B cell (primary cell): ENCODE measurements around the gene IRS1. TPM values are rescaled to one million over a fixed set of nuclear protein-coding genes. Genes with fewer than 3 reads are reported as not detected.

Source experiments
- ATAC-seq: fragments of 200-7000 bp; cut with Tn5 transposase; one replicate; pipeline ENCODE4 v1.10.0; 2021; ENCODE audit warnings: low read depth, mild to moderate bottlenecking, moderate number of reproducible peaks, moderate library complexity
- CTCF ChIA-PET: fragments of 350-600 bp; sonication (Branson Sonifier 250); formaldehyde crosslinking; loops from one replicate; lab custom pipeline; 2021; ENCODE audit warnings: antibody characterized with exemption, inconsistent platforms; lab: Charles Lee
- POLR2A ChIA-PET: fragments of 350-600 bp; sonication (Branson Sonifier 250); formaldehyde crosslinking; loops from one replicate; lab custom pipeline; 2021; ENCODE audit warnings: antibody characterized with exemption; lab: Charles Lee
- DNase-seq: peaks from one replicate; pipeline ENCODE4 v3.0.0; 2013
- H2AFZ ChIP-seq: 2 replicates; pipeline ENCODE4 v1.6.1; 2012; ENCODE audit warnings: mild to moderate bottlenecking, low read depth, low read length; ENCODE audit not compliant: insufficient read depth, poor library complexity, severe bottlenecking
- H3K27ac ChIP-seq, 2 donors: 1 replicate in 1 of 2; 2 replicates in 1 of 2; pipeline ENCODE4 v1.5.1; 2012 to 2013; ENCODE audit warnings: low read length in 2 of 2, mild to moderate bottlenecking in 2 of 2, moderate library complexity in 1 of 2
- H3K27me3 ChIP-seq, 4 experiments: fragments of 200-600 bp in 1 of 4; sonication (generic) in 1 of 4; replicated peaks in 1 of 4; 1 replicate in 2 of 4; 2 replicates in 2 of 4; pipeline versions ENCODE4 v1.6.1 to v1.7.0; 2013 to 2016; ENCODE audit warnings: low read length in 3 of 4, mild to moderate bottlenecking in 2 of 4, mixed read lengths in 1 of 4, moderate library complexity in 1 of 4; ENCODE audit not compliant: insufficient read depth in 4 of 4, control insufficient read depth in 3 of 4; ENCODE audit errors: control extremely low read depth in 1 of 4
- H3K36me3 ChIP-seq, 2 experiments: replicated peaks in 1 of 2; 1 replicate in 1 of 2; 2 replicates in 1 of 2; pipeline versions ENCODE4 v1.6.1 to v1.7.1; 2013; ENCODE audit warnings: low read length in 1 of 2; ENCODE audit not compliant: insufficient read depth in 2 of 2, control insufficient read depth in 1 of 2; ENCODE audit errors: control extremely low read depth in 1 of 2, extremely low read depth in 1 of 2
- H3K4me1 ChIP-seq, 2 donors: fragments of 200-600 bp in 1 of 2; sonication (generic) in 1 of 2; 1 replicate in 1 of 2; 2 replicates in 1 of 2; pipeline versions ENCODE4 v1.5.1 to v1.6.1; 2013 to 2017; ENCODE audit warnings: low read length in 2 of 2; ENCODE audit not compliant: control insufficient read depth in 2 of 2, insufficient read depth in 2 of 2
- H3K4me2 ChIP-seq: replicated peaks from 2 replicates; pipeline ENCODE3; 2012; ENCODE audit warnings: mild to moderate bottlenecking, low read depth, low read length; ENCODE audit not compliant: poor library complexity, severe bottlenecking
- H3K4me3 ChIP-seq, 5 experiments: fragments of 200-600 bp in 1 of 5; sonication (generic) in 1 of 5; 1 replicate in 3 of 5; 2 replicates in 2 of 5; pipeline versions ENCODE4 v1.5.1 to v1.7.0; 2011 to 2016; ENCODE audit warnings: low read length in 4 of 5, mild to moderate bottlenecking in 4 of 5, low read depth in 2 of 5, control low read depth in 1 of 5, moderate library complexity in 1 of 5; ENCODE audit not compliant: insufficient read depth in 1 of 5; ENCODE audit errors: control extremely low read depth in 1 of 5, extremely low read depth in 1 of 5
- H3K79me2 ChIP-seq: fragments of 200-600 bp; sonication (generic); one replicate; pipeline ENCODE4 v1.6.0; 2016; ENCODE audit warnings: low read length; ENCODE audit not compliant: control insufficient read depth, insufficient read depth
- H3K9ac ChIP-seq: fragments of 200-600 bp; sonication (generic); 2 replicates; pipeline ENCODE4 v1.6.1; 2017; ENCODE audit warnings: mild to moderate bottlenecking, low read length, moderate library complexity
- H3K9me3 ChIP-seq, 3 donors: one replicate each; pipeline versions ENCODE4 v1.6.1 to v1.7.1; 2013; ENCODE audit warnings: low read length in 2 of 3; ENCODE audit not compliant: control insufficient read depth in 2 of 3, insufficient read depth in 1 of 3; ENCODE audit errors: control extremely low read depth in 1 of 3
- H4K20me1 ChIP-seq: 2 replicates; pipeline ENCODE4 v1.6.0; 2012; ENCODE audit warnings: mild to moderate bottlenecking, low read length; ENCODE audit not compliant: insufficient read depth, control insufficient read depth, poor library complexity, severe bottlenecking
- H3K27ac Mint-ChIP-seq: one replicate; pipeline ENCODE4 v1.8.0; 2021; ENCODE audit warnings: mixed read lengths
- H3K27me3 Mint-ChIP-seq: one replicate; pipeline ENCODE4 v1.8.0; 2021; ENCODE audit warnings: mixed read lengths
- H3K4me1 Mint-ChIP-seq: one replicate; pipeline ENCODE4 v1.8.0; 2021; ENCODE audit warnings: mixed read lengths
- H3K4me3 Mint-ChIP-seq: one replicate; pipeline ENCODE4 v1.8.0; 2021; ENCODE audit warnings: mixed read lengths
- H3K9me3 Mint-ChIP-seq: one replicate; pipeline ENCODE4 v1.8.0; 2022; ENCODE audit warnings: mixed read lengths; ENCODE audit not compliant: insufficient read depth
- CTCF ChIP-seq: fragments of 200-600 bp; IDR thresholded peaks from one replicate; pipeline ENCODE4 v1.8.0; 2022; ENCODE audit warnings: antibody characterized with exemption, mild to moderate bottlenecking
- EZH2 ChIP-seq: IDR thresholded peaks from 2 replicates; pipeline ENCODE4 v1.6.1; 2012; ENCODE audit warnings: borderline replicate concordance, low read depth, mild to moderate bottlenecking, moderate library complexity, low read length; ENCODE audit not compliant: insufficient read depth, poor library complexity, severe bottlenecking
- WGBS: methylation state at CpG from one replicate; pipeline ENCODE4 v1.1.5; 2013; ENCODE audit warnings: missing lambda C conversion rate; ENCODE audit not compliant: insufficient coverage; 5-methylcytosine and 5-hydroxymethylcytosine counted together
- intact Hi-C: fragments of 100-400 bp; cut with micrococcal nuclease; formaldehyde crosslinking; loops from one replicate; pipeline ENCODE4 v1.10.0; 2022
- polyA plus RNA-seq: library from polyadenylated mRNA; depleted of rRNA; stranded (reverse); fragments of >200 nt; gene quantifications from 2 replicates; pipeline ENCODE4 v1.2.3, GENCODE V29; 2012
- total RNA-seq, 2 donors: library from RNA; stranded (reverse); fragments of 120-200 nt in 1 of 2; gene quantifications; 1 replicate in 1 of 2; 2 replicates in 1 of 2; pipeline versions ENCODE4 v1.2.3 to v1.2.4, GENCODE V29; 2013 to 2022

The IRS1 gene
- total and polyA plus RNA-seq, 2 donors (not counting 1 experiment from before 2014, with no cell fraction given): 3.8 to 11.9 TPM

GRCh38 chr2:226743915-226744314 lies 55.7 kb downstream of the IRS1 start:
- Histone ChIP-seq H3K4me2 (no peak overlapping the region), H3K36me3 (no peaks in the 10 kb centered on the region), H3K4me1 (no peaks in the 10 kb centered on the region), H3K9me3 (no peaks in the 10 kb centered on the region), H3K4me3 (no peak overlapping the region), H3K27ac (no peak overlapping the region), H3K79me2 (no peaks in the 10 kb centered on the region), H2AFZ (no peak overlapping the region), H4K20me1 (no peaks in the 10 kb centered on the region), H3K9ac (no peak overlapping the region), H3K27me3 (no peaks in the 10 kb centered on the region)
- WGBS: 89% methylated on average over 1 of the region's 4 CpGs
- H3K9me3 Mint-ChIP-seq: no peaks in the 10 kb centered on the region
- H3K27ac Mint-ChIP-seq: no peak overlapping the region
- no peak overlapping the region for H3K4me3 Mint-ChIP-seq
- intact Hi-C loops: no loop called here
- H3K4me1 Mint-ChIP-seq: no peaks in the 10 kb centered on the region
- TF ChIP-seq EZH2: no peak
- TF ChIP-seq CTCF: no peak
- H3K27me3 Mint-ChIP-seq: no peaks in the 10 kb centered on the region
- CTCF ChIA-PET: no interaction called here
- no peak for DNase-seq
- no peak for ATAC-seq
- POLR2A ChIA-PET: no interaction called here

GRCh38 chr2:226742347-226742746 lies 57.3 kb downstream of the IRS1 start:
- Histone ChIP-seq H3K4me1 (no peaks in the 10 kb centered on the region), H3K4me3 (no peak overlapping the region), H3K9ac (no peak overlapping the region), H3K79me2 (no peaks in the 10 kb centered on the region), H4K20me1 (no peaks in the 10 kb centered on the region), H3K36me3 (no peaks in the 10 kb centered on the region), H3K27ac (no peak overlapping the region), H3K27me3 (no peaks in the 10 kb centered on the region), H3K4me2 (no peak overlapping the region), H3K9me3 (peaks cover 0 to under 1% (median 0%) of the 10 kb centered on the region in 3 donors), H2AFZ (no peak overlapping the region)
- ChIA-PET CTCF (no interaction called here), POLR2A (interaction anchor here (0.7 kb wide), 1 partner anchor 56 kb away, joined by 3 read pairs; no protein-coding TSS in a partner anchor)
- H3K27me3 Mint-ChIP-seq: no peaks in the 10 kb centered on the region
- WGBS: 92% methylated on average over 3 of the region's 5 CpGs
- no peak for TF ChIP-seq EZH2
- no peak for ATAC-seq
- H3K4me3 Mint-ChIP-seq: no peak overlapping the region
- H3K9me3 Mint-ChIP-seq: no peaks in the 10 kb centered on the region
- no peak for DNase-seq
- no peaks in the 10 kb centered on the region for H3K4me1 Mint-ChIP-seq
- intact Hi-C loops: no loop called here
- H3K27ac Mint-ChIP-seq: no peak overlapping the region
